Naive thymus-derived CD4-positive, alpha-beta T cell (primary cell): ENCODE results near the gene POU6F2. TPM values are rescaled to one million over a fixed set of nuclear protein-coding genes. Genes with fewer than 3 reads are reported as not detected.
"Not testable (repeated sequence)": the region's sequence is repeated elsewhere in the genome, so short reads cannot be mapped to it uniquely, and the experiment has no call there.

Experiments used
- ATAC-seq: fragments of 150-1000 bp; cut with Tn5 transposase; 2 replicates; pipeline ENCODE4 v1.10.0; 2021; ENCODE audit warnings: mild to moderate bottlenecking, moderate library complexity
- CTCF ChIA-PET: fragments of 350-600 bp; sonication (Branson Sonifier 250); formaldehyde crosslinking; loops from one replicate; lab custom pipeline; 2021; ENCODE audit warnings: antibody characterized with exemption; lab: Charles Lee
- POLR2A ChIA-PET: fragments of 350-600 bp; sonication (Branson Sonifier 250); formaldehyde crosslinking; loops from one replicate; lab custom pipeline; 2021; ENCODE audit warnings: antibody characterized with exemption, inconsistent platforms; lab: Charles Lee
- DNase-seq, 9 donors: peaks; one replicate each; pipeline versions ENCODE4 v3.0.0 to v3.0.0-alpha.2; 2020 to 2022; ENCODE audit warnings: mixed read lengths in 1 of 9
- H3K27ac ChIP-seq: one replicate; pipeline ENCODE4 v1.7.0; 2013; ENCODE audit warnings: mild to moderate bottlenecking, low read depth, low read length, moderate library complexity
- H3K27me3 ChIP-seq, 2 donors: one replicate each; pipeline ENCODE4 v1.7.0; 2013; ENCODE audit warnings: low read length in 2 of 2, mild to moderate bottlenecking in 2 of 2, moderate library complexity in 2 of 2; ENCODE audit not compliant: control insufficient read depth in 2 of 2, insufficient read depth in 2 of 2
- H3K36me3 ChIP-seq, 3 experiments: 1 replicate in 2 of 3; 2 replicates in 1 of 3; pipeline ENCODE4 v1.7.0; 2013; ENCODE audit warnings: low read length in 3 of 3, mild to moderate bottlenecking in 3 of 3, moderate library complexity in 1 of 3; ENCODE audit not compliant: insufficient read depth in 3 of 3, control insufficient read depth in 2 of 3
- H3K4me1 ChIP-seq, 2 donors: one replicate each; pipeline ENCODE4 v1.7.0; 2013; ENCODE audit warnings: low read length in 2 of 2, mild to moderate bottlenecking in 2 of 2, moderate library complexity in 1 of 2; ENCODE audit not compliant: control insufficient read depth in 2 of 2, insufficient read depth in 2 of 2
- H3K4me3 ChIP-seq: 2 replicates; pipeline ENCODE4 v1.7.0; 2013; ENCODE audit warnings: mild to moderate bottlenecking, low read length
- H3K9me3 ChIP-seq, 3 experiments: 1 replicate in 2 of 3; 2 replicates in 1 of 3; pipeline ENCODE4 v1.7.0; 2013; ENCODE audit warnings: low read length in 3 of 3; ENCODE audit not compliant: control insufficient read depth in 2 of 3
- H3K27ac Mint-ChIP-seq, 9 donors: one replicate each; pipeline ENCODE4 v1.8.0; 2020 to 2022; ENCODE audit warnings: mixed read lengths in 9 of 9, mild to moderate bottlenecking in 8 of 9, moderate library complexity in 5 of 9, inconsistent platforms in 2 of 9
- H3K27me3 Mint-ChIP-seq, 5 donors: one replicate each; pipeline ENCODE4 v1.8.0; 2021 to 2022; ENCODE audit warnings: mixed read lengths in 5 of 5, mild to moderate bottlenecking in 1 of 5
- H3K36me3 Mint-ChIP-seq, 5 donors: one replicate each; pipeline ENCODE4 v1.8.0; 2020 to 2022; ENCODE audit warnings: mixed read lengths in 5 of 5, mild to moderate bottlenecking in 3 of 5, inconsistent platforms in 1 of 5
- H3K4me1 Mint-ChIP-seq, 7 donors: one replicate each; pipeline ENCODE4 v1.8.0; 2020 to 2022; ENCODE audit warnings: mixed read lengths in 7 of 7, mild to moderate bottlenecking in 3 of 7, inconsistent platforms in 1 of 7
- H3K4me3 Mint-ChIP-seq, 10 donors: one replicate each; pipeline ENCODE4 v1.8.0; 2020 to 2022; ENCODE audit warnings: mild to moderate bottlenecking in 10 of 10, mixed read lengths in 10 of 10, moderate library complexity in 6 of 10, inconsistent platforms in 2 of 10
- H3K9me3 Mint-ChIP-seq, 11 donors: one replicate each; pipeline ENCODE4 v1.8.0; 2020 to 2022; ENCODE audit warnings: mixed read lengths in 11 of 11, mild to moderate bottlenecking in 4 of 11, inconsistent platforms in 1 of 11, moderate library complexity in 1 of 11
- intact Hi-C, 2 donors: fragments of 100-400 bp; cut with micrococcal nuclease; formaldehyde crosslinking; loops; one replicate each; pipeline ENCODE4 v1.15.1; 2023
- polyA plus RNA-seq, 2 donors: library from polyadenylated mRNA; unstranded; fragments of 300-500 nt; fragmentation: Illumina TruSeq; gene quantifications; one replicate each; pipeline ENCODE4 v1.2.3, GENCODE V29; 2021
- total RNA-seq, 6 experiments: library from RNA in 5 of 6; stranded (reverse) in 5 of 6; gene quantifications; 1 replicate in 5 of 6; 2 replicates in 1 of 6; pipeline ENCODE4 v1.2.3 and lab custom pipeline; 2021 to 2026

The POU6F2 gene
- total and polyA plus RNA-seq, 7 experiments from 2014 or later = 0.24 TPM; not detected in 6

- CTCF ChIA-PET, intact Hi-C loops, H3K9me3 Mint-ChIP-seq, POLR2A ChIA-PET, H3K27ac ChIP-seq, ATAC-seq, H3K4me1 Mint-ChIP-seq, DNase-seq, H3K27ac Mint-ChIP-seq, H3K36me3 Mint-ChIP-seq, H3K4me3 ChIP-seq, H3K36me3 ChIP-seq, H3K27me3 ChIP-seq, H3K27me3 Mint-ChIP-seq, H3K4me1 ChIP-seq, H3K9me3 ChIP-seq: not testable (repeated sequence)
- peak overlapping the region in 1 of 10 donors; percentile 14 for H3K4me3 Mint-ChIP-seq
These were observed 35.6 kb downstream of the POU6F2 start for GRCh38 chr7:39013049-39013939.

GRCh38 chr7:39016609-39017008, 38.9 kb downstream of the POU6F2 start:
- Mint-ChIP-seq H3K4me3 (no peak overlapping the region), H3K4me1 (no peaks in the 10 kb centered on the region), H3K27ac (no peak overlapping the region), H3K9me3 (no peaks in the 10 kb centered on the region), H3K27me3 (peaks cover 0 to 5% (median 0%) of the 10 kb centered on the region in 5 donors), H3K36me3 (no peaks in the 10 kb centered on the region)
- no peak overlapping the region for H3K4me3 ChIP-seq
- intact Hi-C loops = no loop called here
- no peak overlapping the region for H3K27ac ChIP-seq
- no peaks in the 10 kb centered on the region for H3K36me3 ChIP-seq
- ChIA-PET POLR2A (no interaction called here), CTCF (no interaction called here)
- H3K4me1 ChIP-seq = no peaks in the 10 kb centered on the region
- ATAC-seq = no peak
- no peaks in the 10 kb centered on the region for H3K27me3 ChIP-seq
- no peaks in the 10 kb centered on the region for H3K9me3 ChIP-seq
- no peak for DNase-seq

GRCh38 chr7:39017369-39017915, 39.7 kb downstream of the POU6F2 start:
- Mint-ChIP-seq H3K36me3 (no peaks in the 10 kb centered on the region), H3K27me3 (peaks cover 0 to 6% (median 0%) of the 10 kb centered on the region in 5 donors), H3K9me3 (peaks cover 0 to 5% (median 0%) of the 10 kb centered on the region in 11 donors), H3K4me3 (no peak overlapping the region), H3K27ac (no peak overlapping the region), H3K4me1 (no peaks in the 10 kb centered on the region)
- intact Hi-C loops = no loop called here
- no peaks in the 10 kb centered on the region for H3K27me3 ChIP-seq
- no peak overlapping the region for H3K27ac ChIP-seq
- CTCF ChIA-PET = no interaction called here
- H3K4me3 ChIP-seq = no peak overlapping the region
- ATAC-seq (no peak), DNase-seq (no peak)
- POLR2A ChIA-PET = no interaction called here
- H3K4me1 ChIP-seq = no peaks in the 10 kb centered on the region
- H3K9me3 ChIP-seq = no peaks in the 10 kb centered on the region
- H3K36me3 ChIP-seq = no peaks in the 10 kb centered on the region

- Histone ChIP-seq H3K36me3 (no peaks in the 10 kb centered on the region), H3K27me3 (no peaks in the 10 kb centered on the region), H3K4me3 (no peak overlapping the region), H3K4me1 (no peaks in the 10 kb centered on the region), H3K9me3 (no peaks in the 10 kb centered on the region), H3K27ac (no peak overlapping the region)
- Mint-ChIP-seq H3K9me3 (peaks cover 0 to 13% (median 9%) of the 10 kb centered on the region in 11 donors), H3K27ac (no peak overlapping the region), H3K27me3 (peaks cover 0 to 8% (median 0%) of the 10 kb centered on the region in 5 donors), H3K4me1 (no peaks in the 10 kb centered on the region), H3K36me3 (no peaks in the 10 kb centered on the region), H3K4me3 (no peak overlapping the region)
- no peak for ATAC-seq
- CTCF ChIA-PET = no interaction called here
- DNase-seq = no peak
- intact Hi-C loops = no loop called here
- POLR2A ChIA-PET = no interaction called here
These were observed 45.1 kb downstream of the POU6F2 start for GRCh38 chr7:39022796-39023195.

- H3K36me3 ChIP-seq = no peaks in the 10 kb centered on the region
- no peaks in the 10 kb centered on the region for H3K4me1 ChIP-seq
- H3K27me3 Mint-ChIP-seq = peaks cover 0 to 14% (median 7%) of the 10 kb centered on the region in 5 donors
- ChIA-PET CTCF (no interaction called here), POLR2A (no interaction called here)
- ATAC-seq = no peak
- H3K9me3 Mint-ChIP-seq = peaks cover 0 to 9% (median 7%) of the 10 kb centered on the region in 11 donors
- H3K27me3 ChIP-seq = no peaks in the 10 kb centered on the region
- H3K27ac ChIP-seq = no peak overlapping the region
- no peaks in the 10 kb centered on the region for H3K36me3 Mint-ChIP-seq
- no peak overlapping the region for H3K4me3 Mint-ChIP-seq
- no peak for DNase-seq
- H3K4me3 ChIP-seq = no peak overlapping the region
- no peaks in the 10 kb centered on the region for H3K9me3 ChIP-seq
- no peaks in the 10 kb centered on the region for H3K4me1 Mint-ChIP-seq
- no peak overlapping the region for H3K27ac Mint-ChIP-seq
- intact Hi-C loops = no loop called here
These were observed 49.8 kb downstream of the POU6F2 start for GRCh38 chr7:39027491-39027890.

GRCh38 chr7:39033885-39034624, 56.3 kb downstream of the POU6F2 start:
- H3K27me3 Mint-ChIP-seq = peaks cover 0 to 10% (median 5%) of the 10 kb centered on the region in 5 donors
- Histone ChIP-seq H3K27me3 (no peaks in the 10 kb centered on the region), H3K4me3 (no peak overlapping the region), H3K36me3 (no peaks in the 10 kb centered on the region), H3K4me1 (no peaks in the 10 kb centered on the region), H3K9me3 (no peaks in the 10 kb centered on the region), H3K27ac (no peak overlapping the region)
- H3K27ac Mint-ChIP-seq = no peak overlapping the region
- CTCF ChIA-PET = no interaction called here
- ATAC-seq (no peak), DNase-seq (no peak)
- intact Hi-C loops = no loop called here
- POLR2A ChIA-PET = no interaction called here
- no peak overlapping the region for H3K4me3 Mint-ChIP-seq
- no peaks in the 10 kb centered on the region for H3K9me3 Mint-ChIP-seq
- no peaks in the 10 kb centered on the region for H3K4me1 Mint-ChIP-seq
- no peaks in the 10 kb centered on the region for H3K36me3 Mint-ChIP-seq
